ENCODE results near the gene EZR.

EZR gene

GRCh38 chr6:158799051-158799792 lies 19.9 kb downstream of the EZR start:
- Histone ChIP-seq H3K4me3 (ENCODE audit: low read depth, low read length) (peak overlapping the region; percentile 2), H3K27ac (peak overlapping the region; percentile 84), H2AFZ (no peak overlapping the region), H3K27me3 (ENCODE audit: control insufficient read depth, insufficient read depth, low read length) (no peaks in the 10 kb centered on the region), H3K4me2 (ENCODE audit: low read length) (peak overlapping the region; percentile 63), H3K36me3 (ENCODE audit: control insufficient read depth, insufficient read depth, low read length) (no peaks in the 10 kb centered on the region), H3K4me1 (peaks cover 79% of the 10 kb centered on the region), H3K9ac (no peak overlapping the region), H3K9me3 (ENCODE audit: control insufficient read depth, low read length) (no peaks in the 10 kb centered on the region), H3K79me2 (peaks cover 78% of the 10 kb centered on the region)
- TF ChIP-seq, protein P1, sequence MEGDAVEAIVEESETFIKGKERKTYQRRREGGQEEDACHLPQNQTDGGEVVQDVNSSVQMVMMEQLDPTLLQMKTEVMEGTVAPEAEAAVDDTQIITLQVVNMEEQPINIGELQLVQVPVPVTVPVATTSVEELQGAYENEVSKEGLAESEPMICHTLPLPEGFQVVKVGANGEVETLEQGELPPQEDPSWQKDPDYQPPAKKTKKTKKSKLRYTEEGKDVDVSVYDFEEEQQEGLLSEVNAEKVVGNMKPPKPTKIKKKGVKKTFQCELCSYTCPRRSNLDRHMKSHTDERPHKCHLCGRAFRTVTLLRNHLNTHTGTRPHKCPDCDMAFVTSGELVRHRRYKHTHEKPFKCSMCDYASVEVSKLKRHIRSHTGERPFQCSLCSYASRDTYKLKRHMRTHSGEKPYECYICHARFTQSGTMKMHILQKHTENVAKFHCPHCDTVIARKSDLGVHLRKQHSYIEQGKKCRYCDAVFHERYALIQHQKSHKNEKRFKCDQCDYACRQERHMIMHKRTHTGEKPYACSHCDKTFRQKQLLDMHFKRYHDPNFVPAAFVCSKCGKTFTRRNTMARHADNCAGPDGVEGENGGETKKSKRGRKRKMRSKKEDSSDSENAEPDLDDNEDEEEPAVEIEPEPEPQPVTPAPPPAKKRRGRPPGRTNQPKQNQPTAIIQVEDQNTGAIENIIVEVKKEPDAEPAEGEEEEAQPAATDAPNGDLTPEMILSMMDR (IDR thresholded peaks at IDR 0.05), result peak; percentile 25

GRCh38 chr6:158798311-158798710 lies 20.9 kb downstream of the EZR start:
- peak overlapping the region; percentile 84 for H3K27ac ChIP-seq
- H3K36me3 ChIP-seq (ENCODE audit: control insufficient read depth, insufficient read depth, low read length), result no peaks in the 10 kb centered on the region

DNA sequence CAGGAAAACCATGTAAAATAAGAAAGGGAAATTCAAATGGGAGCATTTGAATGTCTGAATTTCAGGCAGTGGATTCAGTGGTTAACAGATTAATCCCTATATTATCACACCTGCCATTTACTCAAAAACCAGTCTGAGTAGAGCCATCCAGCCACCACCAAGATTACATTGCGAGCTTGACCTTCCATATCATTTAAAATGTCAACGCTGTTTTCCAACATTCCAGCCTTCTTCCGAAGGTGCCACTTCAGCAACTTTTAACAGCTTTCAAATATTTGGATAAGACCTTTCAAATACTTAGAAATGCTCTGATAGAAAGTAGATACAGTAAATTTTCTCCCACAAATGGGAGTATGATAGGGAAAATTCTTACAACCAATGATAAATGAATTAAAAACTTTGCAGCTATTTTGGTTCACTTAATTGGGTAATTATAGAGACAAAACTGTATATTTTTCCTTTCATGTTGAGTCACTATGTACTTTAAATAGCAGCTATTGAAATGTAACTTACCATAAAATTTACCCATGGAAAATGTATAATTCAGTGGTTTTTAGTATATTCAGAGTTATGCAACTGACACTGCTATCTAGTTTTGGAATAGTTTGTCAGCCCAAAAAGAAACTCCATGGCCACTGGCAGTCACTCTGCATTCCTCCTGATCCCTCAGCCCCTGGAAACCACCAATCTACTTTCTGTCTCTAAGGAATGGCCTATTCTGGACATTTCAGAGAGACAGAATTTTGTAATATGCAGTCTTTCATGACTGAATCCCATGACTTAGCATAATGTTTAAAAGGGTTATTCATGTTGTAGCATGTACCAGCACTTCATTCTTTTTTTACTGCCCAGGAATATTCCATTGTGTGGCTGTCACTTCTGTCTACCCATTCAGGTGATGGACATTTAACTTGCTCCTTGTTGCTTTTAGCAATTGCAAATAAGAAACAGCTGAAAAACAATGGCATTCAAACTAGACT lies 21.5 kb downstream of the EZR start:
- peaks cover 81% of the 10 kb centered on the region for H3K79me2 ChIP-seq
- H3K27ac ChIP-seq, result peak overlapping the region; percentile 84
- H3K9me3 ChIP-seq (ENCODE audit: control insufficient read depth, low read length), result no peaks in the 10 kb centered on the region
- no peaks in the 10 kb centered on the region for H3K36me3 ChIP-seq (ENCODE audit: control insufficient read depth, insufficient read depth, low read length)
- TF ChIP-seq, protein P1 (IDR thresholded peaks at IDR 0.05), result no peak
- peak overlapping the region; percentile 14 for H3K4me2 ChIP-seq (ENCODE audit: low read length)
- H3K4me1 ChIP-seq, result peaks cover 80% of the 10 kb centered on the region
- peak overlapping the region; percentile 20 for H3K4me3 ChIP-seq (ENCODE audit: low read depth, low read length)
- no peak overlapping the region for H3K9ac ChIP-seq
- no peaks in the 10 kb centered on the region for H3K27me3 ChIP-seq (ENCODE audit: control insufficient read depth, insufficient read depth, low read length)
- H2AFZ ChIP-seq, result no peak overlapping the region

More at GRCh38 chr6:158798311-158798710, 20.9 kb downstream of the EZR start:
- Histone ChIP-seq H3K9ac (no peak overlapping the region), H2AFZ (no peak overlapping the region), H3K79me2 (peaks cover 83% of the 10 kb centered on the region), H3K27me3 (ENCODE audit: control insufficient read depth, insufficient read depth, low read length) (no peaks in the 10 kb centered on the region), H3K4me2 (ENCODE audit: low read length) (peak overlapping the region; percentile 14), H3K4me3 (ENCODE audit: low read depth, low read length) (peak overlapping the region; percentile 8), H3K9me3 (ENCODE audit: control insufficient read depth, low read length) (no peaks in the 10 kb centered on the region), H3K4me1 (peaks cover 83% of the 10 kb centered on the region)
- TF ChIP-seq, protein P1 (IDR thresholded peaks at IDR 0.05), result no peak

GRCh38 chr6:158796353-158796752 lies 22.8 kb downstream of the EZR start:
- no peaks in the 10 kb centered on the region for H3K9me3 ChIP-seq (ENCODE audit: control insufficient read depth, low read length)
- no peak overlapping the region for H2AFZ ChIP-seq
- no peaks in the 10 kb centered on the region for H3K27me3 ChIP-seq (ENCODE audit: control insufficient read depth, insufficient read depth, low read length)
- H3K9ac ChIP-seq, result no peak overlapping the region
- no peak overlapping the region for H3K4me2 ChIP-seq (ENCODE audit: low read length)
- TF ChIP-seq, protein P1 (IDR thresholded peaks at IDR 0.05), result no peak
- H3K79me2 ChIP-seq, result peaks cover 77% of the 10 kb centered on the region
- no peak overlapping the region for H3K4me3 ChIP-seq (ENCODE audit: low read depth, low read length)
- peaks cover 78% of the 10 kb centered on the region for H3K4me1 ChIP-seq
- peak overlapping the region; percentile 84 for H3K27ac ChIP-seq
- H3K36me3 ChIP-seq (ENCODE audit: control insufficient read depth, insufficient read depth, low read length), result no peaks in the 10 kb centered on the region
